H1 (cell line): ENCODE measurements around the gene SLC35F3. TPM values are rescaled to one million over a fixed set of nuclear protein-coding genes. Genes with fewer than 3 reads are reported as not detected.

Experiments
- CTCF ChIA-PET: fragments of 300-600 bp; sonication (Branson Sonifier 250); formaldehyde crosslinking; loops from one replicate; lab custom pipeline; 2021; ENCODE audit not compliant: partially characterized antibody; lab: Charles Lee
- POLR2A ChIA-PET: fragments of 300-600 bp; sonication (Branson Sonifier 250); formaldehyde crosslinking; loops from one replicate; lab custom pipeline; 2021; ENCODE audit warnings: inconsistent platforms; ENCODE audit not compliant: partially characterized antibody; lab: Charles Lee
- DNase-seq, 2 experiments: peaks; one replicate each; pipeline versions ENCODE4 v3.0.0 to v3.0.0-alpha.2; 2010 to 2022; ENCODE audit warnings: low spot score in 2 of 2, low read depth in 1 of 2, mixed read lengths in 1 of 2
- FAIRE-seq: peaks from 2 replicates; lab custom pipeline; 2011; peaks lifted over from hg19 to GRCh38; lab: Jason Lieb, UNC
- H2AFZ ChIP-seq: 2 replicates; pipeline ENCODE4 v1.8.1; 2012; ENCODE audit warnings: low read length, inconsistent platforms
- H2AK5ac ChIP-seq: 2 replicates; pipeline ENCODE4 v1.6.1; 2013; ENCODE audit warnings: low read depth, low read length
- H2BK120ac ChIP-seq: replicated peaks from 2 replicates; pipeline ENCODE3; 2013; ENCODE audit warnings: low read depth, low read length, inconsistent platforms
- H2BK12ac ChIP-seq: 2 replicates; pipeline ENCODE4 v1.6.1; 2013; ENCODE audit warnings: low read depth, low read length
- H2BK15ac ChIP-seq: 2 replicates; pipeline ENCODE4 v1.6.1; 2013; ENCODE audit warnings: low read length
- H2BK20ac ChIP-seq: 2 replicates; pipeline ENCODE4 v1.6.1; 2013; ENCODE audit warnings: low read length
- H2BK5ac ChIP-seq: 2 replicates; pipeline ENCODE4 v1.6.1; 2013; ENCODE audit warnings: low read depth, low read length
- H3K14ac ChIP-seq: 2 replicates; pipeline ENCODE4 v1.6.1; 2013; ENCODE audit warnings: inconsistent platforms; ENCODE audit not compliant: insufficient read length
- H3K18ac ChIP-seq: 2 replicates; pipeline ENCODE4 v1.6.1; 2013; ENCODE audit warnings: low read length; ENCODE audit errors: extremely low read depth
- H3K23ac ChIP-seq: 2 replicates; pipeline ENCODE4 v1.6.1; 2013; ENCODE audit warnings: inconsistent platforms; ENCODE audit not compliant: insufficient read length
- H3K23me2 ChIP-seq: 2 replicates; pipeline ENCODE4 v1.6.1; 2013; ENCODE audit warnings: low read depth, low read length
- H3K27ac ChIP-seq: 2 replicates; pipeline ENCODE4 v1.6.1; 2011; ENCODE audit warnings: low read depth, low read length, inconsistent platforms
- H3K27me3 ChIP-seq, 4 experiments: replicated peaks in 1 of 4; 1 replicate in 1 of 4; 2 replicates in 3 of 4; pipeline versions ENCODE4 v1.6.1 to v1.8.1; 2011 to 2013; ENCODE audit warnings: low read length in 3 of 4, mild to moderate bottlenecking in 3 of 4, inconsistent platforms in 2 of 4, mixed read lengths in 2 of 4, moderate library complexity in 1 of 4; ENCODE audit not compliant: control insufficient read depth in 3 of 4, insufficient read depth in 3 of 4; ENCODE audit errors: extremely low read depth in 1 of 4
- H3K36me3 ChIP-seq, 4 experiments: 2 replicates each; pipeline versions ENCODE4 v1.6.1 to v1.8.1; 2011 to 2013; ENCODE audit warnings: mild to moderate bottlenecking in 4 of 4, low read length in 3 of 4, moderate library complexity in 2 of 4, control low read depth in 1 of 4, inconsistent platforms in 1 of 4; ENCODE audit not compliant: insufficient read depth in 4 of 4, control insufficient read depth in 2 of 4
- H3K4ac ChIP-seq: replicated peaks from 2 replicates; pipeline ENCODE3; 2013; ENCODE audit warnings: low read length, low read depth, mixed read lengths, inconsistent platforms; ENCODE audit not compliant: insufficient read length
- H3K4me1 ChIP-seq, 4 experiments: replicated peaks in 1 of 4; 1 replicate in 1 of 4; 2 replicates in 3 of 4; pipeline versions ENCODE4 v1.6.1 to v1.8.1; 2011 to 2013; ENCODE audit warnings: low read length in 3 of 4, inconsistent platforms in 2 of 4, mixed read lengths in 1 of 4; ENCODE audit not compliant: insufficient read depth in 4 of 4, control insufficient read depth in 3 of 4
- H3K4me2 ChIP-seq, 2 experiments: 2 replicates each; pipeline versions ENCODE4 v1.6.1 to v1.8.1; 2011 to 2013; ENCODE audit warnings: low read depth in 2 of 2, low read length in 2 of 2, control low read depth in 1 of 2, inconsistent platforms in 1 of 2, mild to moderate bottlenecking in 1 of 2; ENCODE audit not compliant: insufficient read depth in 1 of 2
- H3K4me3 ChIP-seq, 4 experiments: fragments of 200-600, 300-600 bp in 1 of 4; sonication (generic), shearing (Covaris generic), sonication (Bioruptor Twin) in 1 of 4; 2 replicates each; pipeline versions ENCODE4 v1.5.1 to v1.8.1; 2011 to 2016; ENCODE audit warnings: low read length in 4 of 4, low read depth in 3 of 4, control low read depth in 2 of 4, inconsistent platforms in 2 of 4, mild to moderate bottlenecking in 2 of 4, mixed read lengths in 1 of 4, moderate library complexity in 1 of 4; ENCODE audit not compliant: insufficient read depth in 2 of 4; ENCODE audit errors: extremely low read depth in 1 of 4
- H3K56ac ChIP-seq: replicated peaks from 2 replicates; pipeline ENCODE3; 2013; ENCODE audit warnings: low read depth, mild to moderate bottlenecking, mixed read lengths, low read length, inconsistent platforms; ENCODE audit not compliant: insufficient read length
- H3K79me1 ChIP-seq: 2 replicates; pipeline ENCODE4 v1.6.1; 2013; ENCODE audit warnings: low read depth, low read length, control low read depth
- H3K79me2 ChIP-seq, 2 experiments: 2 replicates each; pipeline versions ENCODE4 v1.6.1 to v1.8.1; 2012 to 2013; ENCODE audit warnings: low read length in 2 of 2, mild to moderate bottlenecking in 2 of 2, inconsistent platforms in 1 of 2; ENCODE audit not compliant: insufficient read depth in 2 of 2, control insufficient read depth in 1 of 2
- H3K9ac ChIP-seq, 4 experiments: replicated peaks in 1 of 4; 1 replicate in 1 of 4; 2 replicates in 3 of 4; pipeline versions ENCODE4 v1.6.1 to v1.8.1; 2011 to 2013; ENCODE audit warnings: low read depth in 3 of 4, low read length in 3 of 4, control low read depth in 2 of 4, mild to moderate bottlenecking in 2 of 4, moderate library complexity in 2 of 4, inconsistent platforms in 1 of 4; ENCODE audit errors: extremely low read depth in 1 of 4
- H3K9me3 ChIP-seq, 2 experiments: 2 replicates each; pipeline versions ENCODE4 v1.6.1 to v1.8.1; 2012 to 2013; ENCODE audit warnings: mild to moderate bottlenecking in 2 of 2, moderate library complexity in 2 of 2, control low read depth in 1 of 2, inconsistent platforms in 1 of 2, low read depth in 1 of 2, low read length in 1 of 2, mixed read lengths in 1 of 2; ENCODE audit not compliant: insufficient read depth in 2 of 2
- H4K20me1 ChIP-seq, 2 experiments: replicated peaks in 1 of 2; 2 replicates each; pipeline versions ENCODE3 to v1.8.1; 2011 to 2013; ENCODE audit warnings: inconsistent platforms in 2 of 2, low read length in 2 of 2, mild to moderate bottlenecking in 1 of 2; ENCODE audit not compliant: insufficient read depth in 2 of 2, control insufficient read depth in 1 of 2
- H4K5ac ChIP-seq: 2 replicates; pipeline ENCODE4 v1.6.1; 2013; ENCODE audit warnings: low read length, low read depth, mixed read lengths, inconsistent platforms; ENCODE audit not compliant: insufficient read length
- H4K8ac ChIP-seq: 2 replicates; pipeline ENCODE4 v1.8.0; 2013; ENCODE audit warnings: mild to moderate bottlenecking, moderate library complexity, low read length, inconsistent platforms; ENCODE audit not compliant: insufficient read depth; ENCODE audit errors: extremely low read depth
- H4K91ac ChIP-seq: replicated peaks from 2 replicates; pipeline ENCODE3; 2013; ENCODE audit warnings: low read length, mixed read lengths, inconsistent platforms; ENCODE audit not compliant: insufficient read length
- BACH1 ChIP-seq: IDR thresholded peaks from 2 replicates; pipeline ENCODE4 v1.6.1; 2012; ENCODE audit warnings: low read length, improper control_type of control experiment
- KDM4A ChIP-seq: IDR thresholded peaks from one replicate; pipeline ENCODE4 v1.7.1; 2012; ENCODE audit warnings: low read depth, mild to moderate bottlenecking, moderate library complexity, low read length, inconsistent platforms; ENCODE audit not compliant: severe bottlenecking
- NRF1 ChIP-seq: IDR thresholded peaks from 2 replicates; pipeline ENCODE4 v1.6.1; 2011; ENCODE audit warnings: mild to moderate bottlenecking, low read depth, low read length, improper control_type of control experiment
- SUZ12 ChIP-seq: fragments of 200-600 bp; sonication (generic); IDR thresholded peaks from 2 replicates; pipeline ENCODE4 v1.6.1; 2012; ENCODE audit warnings: mild to moderate bottlenecking, inconsistent platforms, low read length, moderate library complexity, mixed read lengths
- WGBS, 2 experiments: shearing (Covaris generic) in 1 of 2; methylation state at CpG; one replicate each; pipeline versions ENCODE4 v1.1.6 to v1.1.7; 2013 to 2015; ENCODE audit warnings: low lambda C conversion rate in 2 of 2, mixed read lengths in 2 of 2, inconsistent platforms in 1 of 2, low coverage in 1 of 2, missing lambda C conversion rate in 1 of 2; ENCODE audit not compliant: insufficient replicate concordance in 2 of 2, insufficient coverage in 1 of 2, insufficient read length in 1 of 2; ENCODE audit errors: extremely low coverage in 1 of 2, missing lambda C conversion rate in 1 of 2; 5-methylcytosine and 5-hydroxymethylcytosine counted together
- polyA plus RNA-seq, 7 experiments: library from polyadenylated mRNA; depleted of rRNA in 3 of 7; stranded (reverse) in 5 of 7; unstranded in 2 of 7; fragments of >200 nt in 5 of 7; fragments of 200-250 nt in 2 of 7; gene quantifications; 1 replicate in 5 of 7; 2 replicates in 1 of 7; 4 replicates in 1 of 7; pipeline versions ENCODE4 v1.2.1 to v1.2.3, GENCODE V29; 2011 to 2013; ENCODE audit warnings: missing spikeins in 2 of 7, mixed read lengths in 2 of 7
- total RNA-seq: library from RNA; stranded (reverse); fragmentation: NEBNext Ultra II Directional; extraction: Animal tissue kit (Norgen Biotek cat#: 25700); gene quantifications from 2 replicates; pipeline ENCODE4 v1.2.1, GENCODE V29; 2021

Gene SLC35F3
- total and polyA plus RNA-seq, 2 of the 8 experiments (the other 6 are each of a cell fraction or from before 2014, with no cell fraction given) = 0.78 to 1.2 TPM

GRCh38 chr1:233975486-233975885 is 71.0 kb downstream of the SLC35F3 start:
- WGBS, 2 experiments = 92% methylated on average over 11 of the region's 11 CpGs; no CpG with 5 or more reads in 1 of the 2 experiments
- POLR2A ChIA-PET = no interaction called here
- TF ChIP-seq BACH1 (no peak), SUZ12 (no peak), NRF1 (no peak), KDM4A (no peak)

More at GRCh38 chr1:233975486-233975885, 71.0 kb downstream of the SLC35F3 start:
- no peak overlapping the region for H3K23ac ChIP-seq
- H3K4me1 ChIP-seq = no peaks in the 10 kb centered on the region
- no peak overlapping the region for H4K8ac ChIP-seq
- no peak overlapping the region for H3K4me2 ChIP-seq
- no peak overlapping the region for H3K14ac ChIP-seq
- H3K9me3 ChIP-seq = no peaks in the 10 kb centered on the region
- H4K5ac ChIP-seq = no peak overlapping the region
- no peak overlapping the region for H2BK20ac ChIP-seq
- FAIRE-seq (no peak), DNase-seq (no peak)
- no peak overlapping the region for H2BK5ac ChIP-seq
- no peaks in the 10 kb centered on the region for H3K79me1 ChIP-seq
- no peak overlapping the region for H2AK5ac ChIP-seq
- no peaks in the 10 kb centered on the region for H4K20me1 ChIP-seq
- H3K36me3 ChIP-seq = no peaks in the 10 kb centered on the region
- no peak overlapping the region for H3K9ac ChIP-seq
- H2BK15ac ChIP-seq = no peak overlapping the region
- no peaks in the 10 kb centered on the region; a peak in 1 of 7 replicates for H3K27me3 ChIP-seq
- H2BK12ac ChIP-seq = no peak overlapping the region
- CTCF ChIA-PET = interaction anchor here (1.1 kb wide), 1 partner anchor 19 kb away, joined by 3 read pairs; no protein-coding TSS in a partner anchor
- H3K27ac ChIP-seq = no peak overlapping the region
- no peak overlapping the region for H3K56ac ChIP-seq
- no peaks in the 10 kb centered on the region; the same call in 1 of the 2 replicates for H3K23me2 ChIP-seq
- H3K4ac ChIP-seq = no peak overlapping the region
- H3K79me2 ChIP-seq = no peaks in the 10 kb centered on the region
- no peak overlapping the region for H3K18ac ChIP-seq
- H2BK120ac ChIP-seq = no peak overlapping the region
- no peak overlapping the region for H4K91ac ChIP-seq
- H2AFZ ChIP-seq = no peak overlapping the region
- no peak overlapping the region for H3K4me3 ChIP-seq
